Fibroblast of pulmonary artery (primary cell): ENCODE measurements around the gene MINK1.

Source experiments
- DNase-seq: peaks from one replicate; pipeline ENCODE4 v3.0.0-alpha.2; 2010; ENCODE audit warnings: low read depth
- H3K4me3 ChIP-seq: replicated peaks from 2 replicates; pipeline ENCODE4 v1.5.1; 2011; ENCODE audit warnings: low read depth, mild to moderate bottlenecking, control low read depth, low read length, moderate library complexity
- CTCF ChIP-seq: IDR thresholded peaks from 2 replicates; pipeline ENCODE4 v1.5.1; 2011; ENCODE audit warnings: mild to moderate bottlenecking, control low read depth, low read length, inconsistent platforms; ENCODE audit errors: missing control alignments

The MINK1 gene

GRCh38 chr17:4806456-4806776, 26.7 kb upstream of the MINK1 start:
- TF ChIP-seq CTCF: no peak
- peak overlapping the region; percentile 70 for H3K4me3 ChIP-seq
- DNase-seq: no peak

GRCh38 chr17:4806777-4807604, 26.1 kb upstream of the MINK1 start, which contains the start of gene PLD2:
Gene PLD2, plus strand, starts transcription at chr17:4807152. Its CDS starts 621 bp downstream, at chr17:4807773.
- peak; percentile 70 for DNase-seq
- no peak for TF ChIP-seq CTCF

GRCh38 chr17:4807605-4808377, 25.3 kb upstream of the MINK1 start:
- H3K4me3 ChIP-seq: peak overlapping the region; percentile 70
- TF ChIP-seq CTCF: no peak
- DNase-seq: no peak

More at GRCh38 chr17:4806777-4807604, 26.1 kb upstream of the MINK1 start, which contains the start of gene PLD2:
- peak within 1 kb of the TSS; percentile 70 for H3K4me3 ChIP-seq

GRCh38 chr17:4808378-4808767, 24.8 kb upstream of the MINK1 start:
- no peak overlapping the region for H3K4me3 ChIP-seq
- no peak for TF ChIP-seq CTCF
- no peak for DNase-seq

- TF ChIP-seq CTCF: no peak
- no peak for DNase-seq
- no peak overlapping the region for H3K4me3 ChIP-seq
Measured at GRCh38 chr17:4810696-4811290, 22.3 kb upstream of the MINK1 start.

GRCh38 chr17:4811471-4811870, 21.7 kb upstream of the MINK1 start:
- TF ChIP-seq CTCF: no peak
- no peak for DNase-seq
- no peak overlapping the region for H3K4me3 ChIP-seq
